GM12878 (cell line): ENCODE results near the gene VEGFB.

Source experiments
- BCL11A ChIP-seq: IDR thresholded peaks from 2 replicates; pipeline ENCODE4 v1.6.1; 2011; ENCODE audit warnings: low read depth, low read length
- CEBPB ChIP-seq, 2 experiments: fragments of 150-350 bp in 1 of 2; IDR thresholded peaks; 2 replicates each; pipeline ENCODE4 v1.6.1; 2012 to 2014; ENCODE audit warnings: low read depth in 2 of 2, low read length in 2 of 2, borderline replicate concordance in 1 of 2, inconsistent platforms in 1 of 2
- EZH2 ChIP-seq: IDR thresholded peaks from 2 replicates; pipeline ENCODE4 v1.6.1; 2012; ENCODE audit warnings: low read depth, mild to moderate bottlenecking, control low read depth, inconsistent platforms, low read length, borderline replicate concordance; ENCODE audit not compliant: control insufficient read depth
- MEF2A ChIP-seq: IDR thresholded peaks from 2 replicates; pipeline ENCODE4 v1.6.1; 2011; ENCODE audit warnings: low read depth, mild to moderate bottlenecking, low read length, moderate library complexity; ENCODE audit not compliant: insufficient read depth
- POLR2AphosphoS5 ChIP-seq: IDR thresholded peaks from 2 replicates; pipeline ENCODE4 v1.6.1; 2011; ENCODE audit warnings: mild to moderate bottlenecking, low read length, inconsistent platforms
- TARDBP ChIP-seq: IDR thresholded peaks from 2 replicates; pipeline ENCODE4 v1.6.1; 2016; ENCODE audit warnings: borderline replicate concordance
- TCF12 ChIP-seq: IDR thresholded peaks from 2 replicates; pipeline ENCODE4 v1.6.1; 2011; ENCODE audit warnings: low read depth, mild to moderate bottlenecking, low read length
- ZNF24 ChIP-seq: fragments of 450-650 bp; IDR thresholded peaks from 2 replicates; pipeline ENCODE4 v1.6.1; 2017; ENCODE audit warnings: antibody characterized with exemption, mild to moderate bottlenecking
- TF ChIP-seq, protein P1 (sequence below): fragments of 450-650 bp; IDR thresholded peaks from 2 replicates; pipeline ENCODE4 v1.6.1; 2016; ENCODE audit warnings: mild to moderate bottlenecking, moderate library complexity, borderline replicate concordance
- TF ChIP-seq, protein P2 (sequence below), 3 experiments: IDR thresholded peaks in 2 of 3; conservative IDR thresholded peaks in 1 of 3; 2 replicates each; pipeline ENCODE4 v1.5.1; 2011; ENCODE audit warnings: low read depth in 3 of 3, low read length in 3 of 3, mild to moderate bottlenecking in 3 of 3, control low read depth in 2 of 3, moderate library complexity in 2 of 3, inconsistent platforms in 1 of 3, mixed read lengths in 1 of 3; ENCODE audit not compliant: control insufficient read depth in 2 of 3, insufficient read depth in 1 of 3; ENCODE audit errors: extremely low read depth in 1 of 3
- TF ChIP-seq, protein P3 (sequence below): IDR thresholded peaks from 2 replicates; pipeline ENCODE4 v1.6.1; 2012; ENCODE audit warnings: mild to moderate bottlenecking, low read depth, low read length
- TF ChIP-seq, protein P4 (sequence below): IDR thresholded peaks from 2 replicates; pipeline ENCODE4 v1.6.1; 2012; ENCODE audit warnings: low read length, inconsistent platforms
- TF ChIP-seq, protein P5 (sequence below): IDR thresholded peaks from 2 replicates; pipeline ENCODE4 v1.6.1; 2012; ENCODE audit warnings: low read depth, low read length, improper control_type of control experiment

DNA sequence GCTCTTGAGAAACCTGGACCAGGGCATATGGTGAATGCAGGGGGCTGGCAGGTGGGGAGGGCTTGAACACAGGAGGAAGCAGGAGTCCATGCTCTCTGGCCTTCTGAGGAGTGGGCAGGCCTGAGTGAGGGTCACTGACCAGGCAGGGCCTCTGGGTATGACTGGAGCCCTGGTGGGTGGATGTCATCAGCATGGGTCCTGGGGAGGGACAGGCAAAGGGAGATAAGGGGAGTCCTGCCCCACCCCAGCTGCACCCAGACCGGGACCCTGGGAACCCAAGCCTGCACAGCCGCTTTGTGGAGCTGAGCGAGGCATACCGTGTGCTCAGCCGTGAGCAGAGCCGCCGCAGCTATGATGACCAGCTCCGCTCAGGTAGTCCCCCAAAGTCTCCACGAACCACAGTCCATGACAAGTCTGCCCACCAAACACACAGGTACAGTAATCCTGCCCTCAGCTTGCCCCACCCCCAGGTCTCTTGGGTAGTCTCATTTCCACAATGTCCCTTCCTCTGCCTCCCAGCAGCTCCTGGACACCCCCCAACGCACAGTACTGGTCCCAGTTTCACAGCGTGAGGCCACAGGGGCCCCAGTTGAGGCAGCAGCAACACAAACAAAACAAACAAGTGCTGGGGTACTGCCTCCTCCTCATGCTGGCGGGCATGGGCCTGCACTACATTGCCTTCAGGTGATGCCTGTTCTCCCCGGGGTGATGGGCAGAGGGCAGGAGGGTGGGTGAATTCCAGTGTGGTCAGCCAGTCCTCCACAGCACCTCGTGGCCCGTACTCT lies 2.0 kb upstream of the VEGFB start:
- TF ChIP-seq EZH2, result no peak
- TF ChIP-seq, protein P1, sequence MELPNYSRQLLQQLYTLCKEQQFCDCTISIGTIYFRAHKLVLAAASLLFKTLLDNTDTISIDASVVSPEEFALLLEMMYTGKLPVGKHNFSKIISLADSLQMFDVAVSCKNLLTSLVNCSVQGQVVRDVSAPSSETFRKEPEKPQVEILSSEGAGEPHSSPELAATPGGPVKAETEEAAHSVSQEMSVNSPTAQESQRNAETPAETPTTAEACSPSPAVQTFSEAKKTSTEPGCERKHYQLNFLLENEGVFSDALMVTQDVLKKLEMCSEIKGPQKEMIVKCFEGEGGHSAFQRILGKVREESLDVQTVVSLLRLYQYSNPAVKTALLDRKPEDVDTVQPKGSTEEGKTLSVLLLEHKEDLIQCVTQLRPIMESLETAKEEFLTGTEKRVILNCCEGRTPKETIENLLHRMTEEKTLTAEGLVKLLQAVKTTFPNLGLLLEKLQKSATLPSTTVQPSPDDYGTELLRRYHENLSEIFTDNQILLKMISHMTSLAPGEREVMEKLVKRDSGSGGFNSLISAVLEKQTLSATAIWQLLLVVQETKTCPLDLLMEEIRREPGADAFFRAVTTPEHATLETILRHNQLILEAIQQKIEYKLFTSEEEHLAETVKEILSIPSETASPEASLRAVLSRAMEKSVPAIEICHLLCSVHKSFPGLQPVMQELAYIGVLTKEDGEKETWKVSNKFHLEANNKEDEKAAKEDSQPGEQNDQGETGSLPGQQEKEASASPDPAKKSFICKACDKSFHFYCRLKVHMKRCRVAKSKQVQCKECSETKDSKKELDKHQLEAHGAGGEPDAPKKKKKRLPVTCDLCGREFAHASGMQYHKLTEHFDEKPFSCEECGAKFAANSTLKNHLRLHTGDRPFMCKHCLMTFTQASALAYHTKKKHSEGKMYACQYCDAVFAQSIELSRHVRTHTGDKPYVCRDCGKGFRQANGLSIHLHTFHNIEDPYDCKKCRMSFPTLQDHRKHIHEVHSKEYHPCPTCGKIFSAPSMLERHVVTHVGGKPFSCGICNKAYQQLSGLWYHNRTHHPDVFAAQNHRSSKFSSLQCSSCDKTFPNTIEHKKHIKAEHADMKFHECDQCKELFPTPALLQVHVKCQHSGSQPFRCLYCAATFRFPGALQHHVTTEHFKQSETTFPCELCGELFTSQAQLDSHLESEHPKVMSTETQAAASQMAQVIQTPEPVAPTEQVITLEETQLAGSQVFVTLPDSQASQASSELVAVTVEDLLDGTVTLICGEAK, result no peak
- TF ChIP-seq, protein P2, sequence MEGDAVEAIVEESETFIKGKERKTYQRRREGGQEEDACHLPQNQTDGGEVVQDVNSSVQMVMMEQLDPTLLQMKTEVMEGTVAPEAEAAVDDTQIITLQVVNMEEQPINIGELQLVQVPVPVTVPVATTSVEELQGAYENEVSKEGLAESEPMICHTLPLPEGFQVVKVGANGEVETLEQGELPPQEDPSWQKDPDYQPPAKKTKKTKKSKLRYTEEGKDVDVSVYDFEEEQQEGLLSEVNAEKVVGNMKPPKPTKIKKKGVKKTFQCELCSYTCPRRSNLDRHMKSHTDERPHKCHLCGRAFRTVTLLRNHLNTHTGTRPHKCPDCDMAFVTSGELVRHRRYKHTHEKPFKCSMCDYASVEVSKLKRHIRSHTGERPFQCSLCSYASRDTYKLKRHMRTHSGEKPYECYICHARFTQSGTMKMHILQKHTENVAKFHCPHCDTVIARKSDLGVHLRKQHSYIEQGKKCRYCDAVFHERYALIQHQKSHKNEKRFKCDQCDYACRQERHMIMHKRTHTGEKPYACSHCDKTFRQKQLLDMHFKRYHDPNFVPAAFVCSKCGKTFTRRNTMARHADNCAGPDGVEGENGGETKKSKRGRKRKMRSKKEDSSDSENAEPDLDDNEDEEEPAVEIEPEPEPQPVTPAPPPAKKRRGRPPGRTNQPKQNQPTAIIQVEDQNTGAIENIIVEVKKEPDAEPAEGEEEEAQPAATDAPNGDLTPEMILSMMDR (IDR thresholded peaks at IDR 0.05 in 2 of 3, conservative IDR thresholded peaks at IDR 0.05 in 1 of 3; ENCODE audit: control insufficient read depth in 2 of 3, extremely low read depth in 1 of 3, insufficient read depth in 1 of 3, low read depth in 3 of 3, low read length in 3 of 3), result no peak
- TF ChIP-seq, protein P3, sequence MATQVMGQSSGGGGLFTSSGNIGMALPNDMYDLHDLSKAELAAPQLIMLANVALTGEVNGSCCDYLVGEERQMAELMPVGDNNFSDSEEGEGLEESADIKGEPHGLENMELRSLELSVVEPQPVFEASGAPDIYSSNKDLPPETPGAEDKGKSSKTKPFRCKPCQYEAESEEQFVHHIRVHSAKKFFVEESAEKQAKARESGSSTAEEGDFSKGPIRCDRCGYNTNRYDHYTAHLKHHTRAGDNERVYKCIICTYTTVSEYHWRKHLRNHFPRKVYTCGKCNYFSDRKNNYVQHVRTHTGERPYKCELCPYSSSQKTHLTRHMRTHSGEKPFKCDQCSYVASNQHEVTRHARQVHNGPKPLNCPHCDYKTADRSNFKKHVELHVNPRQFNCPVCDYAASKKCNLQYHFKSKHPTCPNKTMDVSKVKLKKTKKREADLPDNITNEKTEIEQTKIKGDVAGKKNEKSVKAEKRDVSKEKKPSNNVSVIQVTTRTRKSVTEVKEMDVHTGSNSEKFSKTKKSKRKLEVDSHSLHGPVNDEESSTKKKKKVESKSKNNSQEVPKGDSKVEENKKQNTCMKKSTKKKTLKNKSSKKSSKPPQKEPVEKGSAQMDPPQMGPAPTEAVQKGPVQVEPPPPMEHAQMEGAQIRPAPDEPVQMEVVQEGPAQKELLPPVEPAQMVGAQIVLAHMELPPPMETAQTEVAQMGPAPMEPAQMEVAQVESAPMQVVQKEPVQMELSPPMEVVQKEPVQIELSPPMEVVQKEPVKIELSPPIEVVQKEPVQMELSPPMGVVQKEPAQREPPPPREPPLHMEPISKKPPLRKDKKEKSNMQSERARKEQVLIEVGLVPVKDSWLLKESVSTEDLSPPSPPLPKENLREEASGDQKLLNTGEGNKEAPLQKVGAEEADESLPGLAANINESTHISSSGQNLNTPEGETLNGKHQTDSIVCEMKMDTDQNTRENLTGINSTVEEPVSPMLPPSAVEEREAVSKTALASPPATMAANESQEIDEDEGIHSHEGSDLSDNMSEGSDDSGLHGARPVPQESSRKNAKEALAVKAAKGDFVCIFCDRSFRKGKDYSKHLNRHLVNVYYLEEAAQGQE, result no peak
- TF ChIP-seq, protein P4, sequence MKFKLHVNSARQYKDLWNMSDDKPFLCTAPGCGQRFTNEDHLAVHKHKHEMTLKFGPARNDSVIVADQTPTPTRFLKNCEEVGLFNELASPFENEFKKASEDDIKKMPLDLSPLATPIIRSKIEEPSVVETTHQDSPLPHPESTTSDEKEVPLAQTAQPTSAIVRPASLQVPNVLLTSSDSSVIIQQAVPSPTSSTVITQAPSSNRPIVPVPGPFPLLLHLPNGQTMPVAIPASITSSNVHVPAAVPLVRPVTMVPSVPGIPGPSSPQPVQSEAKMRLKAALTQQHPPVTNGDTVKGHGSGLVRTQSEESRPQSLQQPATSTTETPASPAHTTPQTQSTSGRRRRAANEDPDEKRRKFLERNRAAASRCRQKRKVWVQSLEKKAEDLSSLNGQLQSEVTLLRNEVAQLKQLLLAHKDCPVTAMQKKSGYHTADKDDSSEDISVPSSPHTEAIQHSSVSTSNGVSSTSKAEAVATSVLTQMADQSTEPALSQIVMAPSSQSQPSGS, result no peak
- TF ChIP-seq TCF12, result no peak
- TF ChIP-seq POLR2AphosphoS5, result no peak
- no peak for TF ChIP-seq BCL11A
- TF ChIP-seq, protein P5, sequence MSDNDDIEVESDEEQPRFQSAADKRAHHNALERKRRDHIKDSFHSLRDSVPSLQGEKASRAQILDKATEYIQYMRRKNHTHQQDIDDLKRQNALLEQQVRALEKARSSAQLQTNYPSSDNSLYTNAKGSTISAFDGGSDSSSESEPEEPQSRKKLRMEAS, result no peak
- TF ChIP-seq CEBPB (IDR thresholded peaks at IDR 0.05; ENCODE audit: borderline replicate concordance in 1 of 2, low read depth in 2 of 2, low read length in 2 of 2), result no peak
- no peak for TF ChIP-seq ZNF24
- no peak for TF ChIP-seq TARDBP
- TF ChIP-seq MEF2A, result no peak
